Renal cortex interstitium (tissue), 11 donors: ENCODE measurements around the gene ANOS1. TPM values are rescaled to one million over a fixed set of nuclear protein-coding genes. Genes with fewer than 3 reads are reported as not detected.

Source experiments
- DNase-seq, 11 donors: peaks; one replicate each; pipeline ENCODE4 v3.0.0-alpha.2; 2013; ENCODE audit warnings: low read depth in 9 of 11, low spot score in 4 of 11; ENCODE audit errors: extremely low read depth in 1 of 11
- polyA plus RNA-seq, 3 donors: library from polyadenylated mRNA; unstranded; fragments of 120-200 nt; gene quantifications; one replicate each; pipeline ENCODE4 v1.2.1, GENCODE V29; 2013; ENCODE audit not compliant: insufficient read length in 3 of 3

ANOS1 gene
- polyA plus RNA-seq, 3 donors = 8.3 to 8.9 (median 8.5) TPM

DNA sequence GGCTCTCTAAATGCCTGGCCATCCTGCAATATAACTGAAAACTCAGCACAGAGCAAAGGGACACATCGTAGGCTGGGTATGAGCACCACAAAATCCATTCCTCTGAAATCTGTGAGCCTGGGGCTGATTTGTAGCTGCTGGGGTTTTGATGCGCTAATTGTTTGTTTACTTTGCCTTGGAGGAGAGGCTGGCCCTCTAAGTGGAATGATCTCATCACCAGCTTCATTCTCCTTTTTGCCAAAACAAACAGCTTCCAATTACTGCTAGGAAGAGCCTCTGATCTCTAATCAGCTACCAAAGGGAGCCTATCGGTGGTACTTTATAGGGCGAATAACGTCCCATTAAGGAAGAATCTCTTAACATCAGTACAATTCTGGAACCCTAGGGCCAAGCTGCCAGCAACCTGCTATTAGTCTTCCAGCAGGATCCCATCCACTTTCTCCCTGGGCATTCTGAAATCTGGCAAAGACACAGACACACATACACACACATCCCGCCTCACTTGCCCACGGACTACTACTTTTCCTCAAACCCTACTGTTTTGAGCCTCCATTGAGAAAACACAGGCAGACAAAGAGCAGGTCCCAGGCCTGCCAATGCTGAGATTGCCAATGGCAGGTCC lies 5.8 kb downstream of the ANOS1 start:
- no peak for DNase-seq

DNA sequence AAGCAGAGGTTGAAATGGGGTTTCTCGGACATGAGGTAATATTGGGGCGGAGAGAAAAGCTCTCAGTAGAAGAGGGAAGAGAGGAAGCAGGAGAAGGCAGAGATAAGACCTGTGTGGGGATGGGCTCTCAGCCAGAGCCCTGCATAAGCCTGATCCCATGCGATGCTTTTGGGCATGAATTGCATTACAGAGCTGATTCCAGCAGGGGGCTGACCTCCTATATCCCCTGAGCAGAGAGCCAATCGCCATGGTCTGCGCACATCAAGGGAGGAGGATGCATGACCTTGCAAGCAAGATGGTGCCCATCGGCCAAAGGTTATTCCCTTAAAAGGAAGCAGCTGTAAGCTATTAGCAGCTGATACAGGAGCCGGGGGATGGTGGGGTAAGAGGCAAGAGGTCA lies 7.6 kb downstream of the ANOS1 start:
- DNase-seq = no peak

DNA sequence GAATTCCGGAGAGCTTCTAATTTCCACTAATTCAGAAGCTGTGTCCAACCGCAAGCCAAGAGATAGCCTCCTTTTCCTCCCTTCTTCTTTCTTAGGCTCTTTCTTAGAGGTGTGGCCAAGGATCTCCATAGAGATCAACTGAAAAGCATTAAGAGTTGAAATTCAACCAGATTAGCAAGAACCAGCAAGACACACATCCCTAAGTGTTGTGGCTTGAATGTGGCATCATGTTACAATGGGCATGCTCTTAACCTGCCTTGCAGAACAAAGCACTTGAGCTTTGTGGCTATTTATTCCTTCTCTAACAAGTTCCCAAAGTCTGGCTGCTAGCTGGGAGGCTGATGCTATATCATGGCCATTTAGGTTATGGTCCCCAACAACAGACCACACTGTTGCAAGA lies 10.4 kb downstream of the ANOS1 start:
- DNase-seq = no peak

DNA sequence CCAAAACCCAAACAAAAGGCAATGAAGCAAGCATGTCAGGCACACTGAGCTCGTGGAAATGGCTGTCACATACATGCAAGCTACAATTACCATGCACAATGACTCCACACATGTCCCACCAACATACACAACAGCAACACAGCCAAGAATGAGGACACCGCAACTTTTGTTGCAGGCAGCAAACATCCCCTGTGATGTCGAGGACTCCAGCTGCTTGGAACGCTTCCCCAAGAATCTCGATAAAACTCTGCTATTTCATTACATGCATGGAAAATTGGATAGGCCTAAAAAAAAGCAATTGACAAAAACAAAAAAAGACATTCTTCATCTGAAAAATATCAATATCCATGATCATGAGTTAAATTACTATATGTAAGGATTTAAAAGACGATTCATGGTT lies 11.8 kb downstream of the ANOS1 start:
- no peak for DNase-seq

DNA sequence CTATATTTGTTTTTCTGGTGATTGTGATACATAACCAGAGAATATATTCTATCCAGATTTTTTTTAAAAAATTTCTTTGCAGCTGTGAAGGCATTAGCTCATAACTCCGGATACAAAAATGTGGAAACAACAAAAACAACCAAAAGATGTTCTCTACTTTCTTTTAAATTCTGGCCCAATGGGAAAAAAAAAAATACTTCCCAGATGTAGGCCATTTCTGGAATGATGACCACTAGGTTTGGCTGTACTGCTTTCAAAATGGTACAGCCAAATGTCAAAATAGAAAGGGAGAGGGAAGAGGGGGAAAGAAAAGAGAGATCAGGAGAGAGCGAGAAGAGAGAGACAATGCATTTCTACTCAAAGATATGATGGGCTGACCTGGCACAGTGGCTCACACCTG lies 14.6 kb downstream of the ANOS1 start:
- DNase-seq = no peak

DNA sequence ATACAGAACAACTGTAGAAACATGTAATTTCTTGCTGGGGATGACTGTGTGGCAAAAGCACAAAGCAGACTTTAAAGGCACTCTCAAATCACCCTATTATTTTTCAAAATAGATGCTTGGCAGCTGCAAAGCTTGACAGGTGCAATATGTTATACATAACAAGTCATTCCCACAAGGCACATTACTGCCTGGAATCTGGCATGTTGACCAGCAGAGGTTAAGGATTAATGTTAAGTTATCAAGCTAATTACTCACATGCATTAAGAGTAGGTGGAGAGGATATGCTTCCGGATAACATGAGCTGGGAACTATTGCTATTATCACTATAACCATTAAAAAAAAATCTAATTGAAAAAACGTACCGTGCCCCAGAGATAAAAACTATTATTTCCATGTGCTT lies 17.8 kb downstream of the ANOS1 start:
- DNase-seq = no peak

DNA sequence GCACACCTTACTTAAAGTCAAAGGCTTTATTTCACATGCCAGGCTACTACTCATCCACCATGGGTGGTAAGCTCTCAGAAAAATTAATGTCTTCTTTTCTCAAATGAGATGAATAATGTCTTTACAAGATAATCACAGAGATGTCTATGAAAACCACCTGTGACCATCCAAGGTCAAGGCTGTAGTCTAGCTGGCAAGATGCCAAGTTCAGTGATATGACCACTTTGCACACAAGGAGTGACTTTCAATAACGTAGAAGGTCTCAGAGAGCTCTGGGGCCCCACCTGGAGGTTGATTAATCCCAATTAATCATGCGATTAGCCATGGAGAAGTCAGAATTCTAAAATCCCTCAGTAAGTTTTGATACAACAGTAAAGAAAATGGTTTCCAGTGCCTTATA lies 20.5 kb downstream of the ANOS1 start:
- DNase-seq = no peak

DNA sequence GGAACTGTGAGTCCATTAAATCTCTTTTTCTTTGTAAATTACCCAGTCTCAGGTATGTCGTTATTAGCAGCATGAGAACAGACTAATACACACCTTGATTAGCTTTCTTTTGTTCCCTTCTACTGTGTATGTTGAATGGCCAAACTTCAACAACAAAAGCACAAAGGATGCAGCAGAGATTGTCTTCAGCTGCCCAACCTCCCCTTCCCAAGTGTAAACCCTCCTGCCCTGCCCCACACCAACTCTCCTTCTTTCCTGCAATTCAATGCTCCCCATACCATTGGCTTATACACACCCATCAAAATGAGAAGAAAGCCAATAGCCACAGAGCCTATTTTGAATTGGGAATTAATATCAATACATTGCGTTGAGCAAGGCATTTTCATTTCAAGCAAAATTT lies 27.8 kb downstream of the ANOS1 start:
- DNase-seq = no peak

DNA sequence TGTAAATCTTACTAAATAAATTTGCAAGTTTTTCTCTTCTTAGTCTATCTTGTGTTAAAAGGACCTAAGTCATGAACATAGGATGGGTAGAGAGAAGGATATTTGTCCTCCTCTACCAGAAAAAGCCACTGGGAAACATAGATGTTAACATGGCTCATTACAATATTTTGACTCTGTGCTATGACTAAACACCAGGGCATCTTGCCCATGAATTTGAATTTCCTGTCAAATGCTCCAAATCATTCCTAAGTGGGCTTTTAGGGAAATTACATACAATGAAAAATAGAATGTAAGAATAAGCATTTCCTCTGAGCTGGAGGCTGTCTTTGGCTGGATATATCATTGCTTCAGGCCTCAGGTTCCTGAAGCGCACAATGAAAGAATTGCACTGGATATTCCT lies 39.1 kb downstream of the ANOS1 start:
- no peak for DNase-seq

DNA sequence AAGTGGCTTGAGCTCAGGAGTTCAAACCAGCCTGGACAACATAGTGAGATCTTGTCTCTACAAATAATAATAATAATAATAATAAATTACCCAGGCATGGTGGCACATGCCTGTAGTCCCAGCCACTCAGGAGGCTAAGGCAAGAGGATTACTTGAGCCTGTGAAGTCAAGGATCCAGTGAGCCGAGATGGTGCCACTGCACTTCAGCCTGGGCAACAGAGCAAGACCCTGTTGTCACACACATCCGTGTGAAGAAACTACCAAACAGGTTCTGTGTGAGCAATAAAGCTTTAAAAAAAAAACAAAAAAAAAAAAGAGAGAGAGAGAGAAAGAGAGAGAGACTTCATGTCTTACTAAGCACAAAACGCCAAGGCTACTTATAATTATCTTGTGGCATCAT lies 42.5 kb downstream of the ANOS1 start:
- DNase-seq = no peak

DNA sequence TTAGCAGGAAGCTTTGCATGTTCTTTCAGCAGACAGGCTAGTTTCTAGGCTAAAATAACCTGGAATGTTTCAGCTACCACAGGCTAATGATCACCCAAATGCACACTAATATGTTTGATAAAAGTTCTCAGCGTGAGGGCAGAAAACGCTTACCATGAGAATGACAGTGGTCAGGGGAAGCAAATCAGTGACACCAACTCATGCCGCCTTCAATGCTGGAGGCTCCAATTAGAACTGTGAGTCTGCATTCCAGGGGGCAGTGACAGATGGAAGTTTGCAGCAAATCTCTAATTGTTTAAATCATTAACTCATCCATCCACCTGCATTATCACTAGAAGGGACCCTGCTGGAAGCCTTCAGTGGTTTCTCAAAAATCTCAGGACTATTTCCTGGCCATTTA lies 43.2 kb downstream of the ANOS1 start:
- no peak for DNase-seq

DNA sequence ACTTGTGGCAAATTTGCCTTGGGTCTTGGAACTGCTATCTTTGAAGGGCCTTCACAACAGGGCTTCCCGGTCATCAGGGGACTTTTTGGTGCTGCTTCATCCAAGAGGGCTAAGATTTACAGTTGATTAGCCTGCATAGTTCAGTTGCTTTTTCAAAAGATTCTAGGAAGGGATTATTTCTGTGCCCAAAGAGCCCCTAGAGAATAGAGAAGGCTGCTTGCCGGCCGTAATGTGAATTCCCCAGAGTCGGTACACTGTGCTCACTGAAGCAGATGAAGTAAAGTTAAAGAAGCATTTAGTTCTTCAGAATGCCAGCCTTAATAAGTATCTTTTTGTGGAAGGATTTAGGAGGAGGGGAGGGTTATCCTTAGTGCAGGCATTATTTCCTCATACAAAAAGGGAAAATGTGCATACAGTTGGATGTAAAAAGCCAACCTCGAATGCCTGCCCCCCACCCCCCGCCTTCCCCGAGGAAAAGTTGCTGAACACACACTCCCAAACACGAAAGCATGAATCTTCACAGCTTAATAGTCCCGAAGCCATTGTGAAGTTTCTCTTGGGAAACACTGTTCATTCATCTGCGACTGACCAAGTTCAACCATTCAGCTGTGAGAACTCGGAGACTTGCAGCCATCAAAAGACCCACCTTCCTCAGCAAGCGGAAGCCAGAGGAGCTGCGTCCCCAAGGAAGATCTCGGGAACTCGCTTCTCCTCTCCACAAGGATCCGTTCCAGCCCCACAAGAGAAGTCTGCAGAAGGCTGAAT lies 47.6 kb downstream of the ANOS1 start:
- DNase-seq = no peak

DNA sequence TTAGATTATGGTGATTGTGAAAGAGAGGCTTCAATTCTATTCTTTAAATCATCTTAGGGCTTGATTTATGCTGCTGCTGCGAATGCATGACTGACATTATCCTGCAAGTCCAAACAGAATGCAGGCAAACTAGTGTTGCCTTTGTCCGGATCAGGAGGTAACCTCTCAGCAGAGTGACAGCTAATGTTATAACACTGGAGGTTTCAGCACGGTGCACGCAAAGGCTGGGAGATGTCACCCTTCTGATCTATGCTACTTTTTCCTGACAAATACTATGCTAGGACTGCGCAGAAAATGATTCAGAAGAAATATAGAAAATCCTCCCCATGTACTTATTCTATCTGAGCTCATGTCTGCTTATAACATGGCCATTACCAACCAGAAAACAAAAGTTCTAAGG lies 48.2 kb downstream of the ANOS1 start:
- DNase-seq = no peak

DNA sequence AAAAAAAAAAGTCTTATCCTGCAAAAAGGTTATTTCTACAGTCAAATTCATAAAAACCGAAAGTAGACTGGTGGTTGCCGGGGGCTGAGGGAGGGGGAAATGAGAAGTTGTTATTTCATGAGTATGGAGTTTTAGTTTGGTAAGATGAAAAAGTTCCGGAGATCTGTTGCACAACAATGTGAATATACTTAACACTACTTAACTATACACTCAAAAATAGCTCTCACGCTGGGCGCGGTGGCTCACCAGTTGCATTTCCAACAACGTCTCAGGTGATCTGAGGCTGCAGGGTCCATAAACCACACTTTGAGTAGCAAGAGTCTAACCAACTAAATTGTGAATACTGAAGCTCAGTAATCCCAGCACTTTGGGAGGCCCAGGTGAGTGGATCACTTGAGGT lies 52.4 kb downstream of the ANOS1 start:
- DNase-seq = no peak

DNA sequence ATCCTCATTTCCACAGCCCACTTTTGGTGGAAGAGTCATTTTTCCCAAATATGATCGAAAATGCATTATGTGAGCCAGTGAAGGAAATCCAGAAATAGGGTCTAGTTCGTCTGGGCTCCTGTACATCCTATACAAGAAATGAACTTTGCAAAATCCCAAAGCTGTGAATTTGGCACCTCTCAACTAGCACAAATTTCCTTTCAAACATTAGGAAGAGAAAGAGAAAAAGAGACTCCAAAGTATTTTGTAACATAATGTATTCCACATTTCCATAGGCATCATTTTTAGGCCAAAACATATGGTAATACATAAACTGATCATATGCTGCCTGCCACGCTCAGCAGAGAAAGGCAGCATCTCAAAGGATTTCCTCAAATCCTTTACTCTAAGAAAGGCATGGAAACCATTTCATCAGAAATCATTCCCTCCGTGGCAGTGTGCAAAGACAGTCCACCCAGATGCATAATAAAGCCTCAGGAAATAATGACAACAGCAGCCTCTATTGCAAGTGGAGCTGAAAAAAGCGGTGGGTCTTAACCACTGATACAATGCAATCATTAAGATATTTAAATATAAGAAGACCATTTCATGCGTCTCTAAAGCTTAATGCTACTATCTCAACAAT lies 56.8 kb downstream of the ANOS1 start:
- no peak for DNase-seq

DNA sequence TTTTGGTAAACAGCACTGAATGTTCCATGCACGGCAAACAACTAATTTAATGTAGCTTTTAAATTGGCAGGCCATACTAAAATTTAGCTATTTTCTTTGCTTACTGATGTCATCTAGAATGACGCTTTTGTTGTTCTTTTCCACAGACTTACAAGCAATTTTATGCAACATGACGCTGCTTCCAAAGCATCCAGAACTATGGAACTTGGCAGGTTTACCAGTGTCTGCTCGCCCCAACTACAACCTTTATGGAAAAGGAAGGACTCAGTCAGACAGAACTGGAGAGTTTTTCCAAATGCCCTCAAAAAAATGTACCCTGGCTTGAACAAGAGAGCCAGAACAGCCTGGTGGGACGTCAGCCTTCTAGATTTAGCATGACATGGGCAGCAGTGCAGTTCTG lies 58.7 kb downstream of the ANOS1 start:
- no peak for DNase-seq

DNA sequence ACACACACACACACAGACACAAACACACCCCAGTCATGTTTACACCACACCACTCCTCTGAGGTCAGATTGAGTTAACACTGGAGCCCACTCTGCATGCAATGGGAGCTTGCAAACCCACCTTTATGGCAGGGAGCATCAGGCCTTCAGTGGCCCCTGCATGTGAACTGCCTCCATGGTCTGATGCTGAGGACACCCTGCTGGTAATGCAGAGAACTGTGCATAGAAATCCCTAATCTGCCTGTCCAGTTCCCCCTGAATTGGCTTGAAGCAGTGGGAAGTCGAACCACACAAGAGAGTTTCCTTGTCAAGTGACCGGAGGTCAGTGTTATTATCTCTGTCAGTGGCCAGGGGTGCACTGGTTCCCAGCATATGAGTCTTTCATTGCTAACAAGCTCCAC lies 59.8 kb downstream of the ANOS1 start:
- DNase-seq = no peak

DNA sequence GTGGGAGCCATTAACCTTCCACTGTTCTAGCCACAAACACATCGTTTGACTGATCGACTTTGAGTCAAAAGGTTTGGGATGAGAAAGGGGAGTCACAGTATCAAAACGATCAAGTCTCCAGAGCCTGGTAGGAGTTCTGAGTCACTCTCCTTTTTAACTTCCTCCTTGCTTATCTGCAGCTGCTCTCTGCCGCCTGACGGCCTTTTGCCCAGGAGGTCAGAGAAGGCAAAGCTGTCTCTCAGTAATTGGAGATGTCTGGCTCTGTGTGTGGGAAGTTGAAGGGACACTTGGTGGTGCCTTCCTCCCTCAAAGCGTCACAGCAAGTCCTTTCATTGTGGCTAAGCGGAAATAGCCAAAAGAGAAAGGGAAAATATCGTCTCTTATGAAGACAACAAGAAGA lies 63.1 kb downstream of the ANOS1 start:
- no peak for DNase-seq

DNA sequence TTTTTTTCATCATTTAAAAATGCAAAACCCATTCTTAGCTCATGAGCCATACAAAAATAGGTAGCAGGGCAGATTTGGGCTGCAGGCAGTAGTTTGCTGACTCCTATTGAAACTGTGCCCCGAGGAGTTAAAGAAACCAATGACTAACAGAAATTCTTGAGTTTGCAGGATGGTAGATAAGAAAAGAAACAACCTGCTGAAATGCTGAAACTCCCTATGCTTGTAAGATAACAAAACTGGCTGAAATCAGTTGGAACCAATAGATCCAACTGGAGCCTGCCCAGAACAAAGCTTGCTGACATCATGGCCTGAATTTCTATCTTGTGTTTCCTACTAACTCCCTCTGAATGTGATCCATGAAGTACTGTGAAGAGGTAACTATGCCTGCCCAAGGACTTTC lies 68.6 kb downstream of the ANOS1 start:
- no peak for DNase-seq

DNA sequence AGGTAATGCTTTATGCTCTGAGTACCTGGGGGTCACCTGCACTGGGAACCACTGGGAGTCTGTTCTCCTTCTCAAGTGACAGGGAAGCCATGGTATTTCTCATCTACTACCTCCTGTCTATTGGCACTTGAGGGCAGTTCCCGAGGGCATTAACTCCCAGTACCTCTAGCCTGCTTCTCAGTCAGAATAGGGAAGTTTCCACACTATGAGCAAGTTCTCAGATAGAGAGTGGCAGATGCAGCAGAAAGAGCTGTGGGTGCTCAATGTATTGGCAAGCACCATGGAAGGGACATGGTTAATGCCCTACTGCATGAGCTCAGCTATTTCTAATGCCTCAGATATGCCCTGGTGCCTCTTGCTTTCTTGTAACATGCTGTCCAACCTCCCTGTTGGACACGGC lies 74.1 kb downstream of the ANOS1 start:
- DNase-seq = no peak

DNA sequence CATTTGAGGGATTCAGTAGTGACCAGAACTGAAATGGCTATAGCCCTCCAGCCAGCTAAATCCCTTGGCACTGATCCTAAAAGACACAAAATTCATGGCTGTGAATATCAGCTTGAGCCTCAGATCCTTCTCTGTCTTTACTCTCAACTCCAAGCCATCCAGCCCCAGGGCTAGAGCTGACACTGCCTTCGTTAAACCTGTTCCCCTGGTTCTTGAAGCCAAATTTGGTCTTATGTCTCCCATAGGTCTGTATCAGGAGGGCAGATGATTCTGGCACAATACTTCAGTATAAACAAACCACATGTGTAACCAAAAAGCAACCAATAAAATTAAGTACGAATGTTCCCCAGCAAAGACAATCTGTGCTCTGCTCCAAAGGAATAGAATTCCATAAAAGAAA lies 78.0 kb downstream of the ANOS1 start:
- DNase-seq = no peak
